GM12864 (cell line): ENCODE data around the gene NSF.
"Not testable (repeated sequence)": the region's sequence is repeated elsewhere in the genome, so short reads cannot be mapped to it uniquely, and the experiment has no call there.

Experiments
- DNase-seq: peaks from one replicate; pipeline ENCODE4 v3.0.0-alpha.2; 2011; ENCODE audit warnings: low read depth
- H3K4me3 ChIP-seq: 2 replicates; pipeline ENCODE4 v1.5.1; 2011; ENCODE audit warnings: mild to moderate bottlenecking, low read depth, low read length, control low read depth

The NSF gene

GRCh38 chr17:46590157-46591146 lies at the start of gene NSF:
TSS of gene NSF (plus strand) at chr17:46590669. CDS start at chr17:46590776, 107 bp downstream.
- not testable (repeated sequence) for DNase-seq

DNA sequence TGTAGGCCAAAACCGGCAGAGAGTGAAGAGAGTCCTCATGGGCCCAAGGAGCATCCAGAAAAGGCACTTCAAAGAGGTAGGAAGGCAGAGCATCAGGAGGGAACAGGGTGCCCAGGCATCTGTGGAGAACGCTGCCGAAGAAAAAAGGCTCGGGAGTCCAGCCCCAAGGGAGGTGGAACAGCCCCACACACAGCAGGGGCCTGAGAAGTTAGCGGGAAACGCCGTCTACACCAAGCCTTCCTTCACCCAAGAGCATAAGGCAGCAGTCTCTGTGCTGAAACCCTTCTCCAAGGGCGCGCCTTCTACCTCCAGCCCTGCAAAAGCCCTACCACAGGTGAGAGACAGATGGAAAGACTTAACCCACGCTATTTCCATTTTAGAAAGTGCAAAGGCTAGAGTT lies 41.9 kb upstream of the NSF start:
- not testable (repeated sequence) for DNase-seq

More at GRCh38 chr17:46590157-46591146, at the start of gene NSF:
- H3K4me3 ChIP-seq: not testable (repeated sequence)

DNA sequence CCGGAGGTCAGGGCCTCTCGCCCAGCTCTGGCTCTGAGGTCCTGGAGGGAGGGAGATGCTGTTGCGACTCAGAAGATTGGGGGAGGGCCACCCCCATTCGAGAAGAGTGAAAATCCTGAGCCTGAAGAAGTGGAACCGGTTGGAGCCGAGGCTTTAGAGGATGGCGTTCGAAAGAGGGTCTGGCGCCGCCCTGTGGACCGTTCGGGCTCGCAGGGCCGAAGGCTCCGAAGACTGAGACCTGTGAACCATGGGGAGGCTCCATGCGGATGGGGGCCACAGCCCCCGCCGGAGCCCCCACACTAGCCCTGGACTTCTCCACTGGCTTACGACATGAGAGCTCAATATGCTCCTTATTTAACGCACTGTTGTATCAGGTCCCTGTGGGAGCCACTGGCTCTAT lies 31.3 kb upstream of the NSF start:
- DNase-seq, H3K4me3 ChIP-seq: not testable (repeated sequence)

More for the DNA sequence above, 41.9 kb upstream of the NSF start:
- not testable (repeated sequence) for H3K4me3 ChIP-seq

DNA sequence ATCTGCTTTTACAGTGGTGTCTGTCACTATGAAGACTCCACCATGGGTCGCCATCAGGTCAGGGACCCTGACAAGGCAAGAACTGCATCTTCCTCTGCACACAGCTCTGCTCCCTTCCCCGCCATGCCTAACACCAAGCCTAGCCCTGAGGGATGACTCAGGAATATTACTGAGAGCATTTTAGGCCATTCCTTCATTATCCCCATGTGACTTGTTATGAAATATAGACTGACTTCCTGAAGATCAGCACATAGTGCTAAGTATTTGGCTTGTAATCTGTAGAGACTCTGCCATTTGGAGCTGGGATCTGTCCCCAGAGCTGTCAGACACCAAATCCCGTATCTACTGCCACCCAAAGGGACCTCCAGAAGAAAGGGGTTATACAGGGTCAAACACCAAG lies 30.4 kb upstream of the NSF start:
- H3K4me3 ChIP-seq, DNase-seq: not testable (repeated sequence)

DNA sequence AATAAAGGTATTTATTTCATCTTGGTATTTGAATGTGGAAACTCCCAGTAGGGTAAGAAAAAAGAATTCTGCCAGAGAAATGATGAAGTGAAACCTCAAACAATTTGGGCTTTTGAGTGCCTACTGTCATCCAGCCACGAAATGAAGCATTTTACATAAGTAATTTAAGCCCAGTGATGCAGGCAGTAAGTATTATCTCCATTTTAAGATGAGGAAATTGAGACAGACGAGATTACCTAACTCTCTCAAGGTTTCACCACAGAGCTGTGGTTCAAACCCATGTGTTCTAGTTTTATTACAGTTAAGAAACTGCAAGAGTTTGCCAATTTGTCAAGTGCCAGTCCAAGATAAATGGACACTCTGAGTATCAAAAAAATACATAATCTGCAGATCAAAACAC lies 24.2 kb upstream of the NSF start:
- not testable (repeated sequence) for H3K4me3 ChIP-seq, DNase-seq

DNA sequence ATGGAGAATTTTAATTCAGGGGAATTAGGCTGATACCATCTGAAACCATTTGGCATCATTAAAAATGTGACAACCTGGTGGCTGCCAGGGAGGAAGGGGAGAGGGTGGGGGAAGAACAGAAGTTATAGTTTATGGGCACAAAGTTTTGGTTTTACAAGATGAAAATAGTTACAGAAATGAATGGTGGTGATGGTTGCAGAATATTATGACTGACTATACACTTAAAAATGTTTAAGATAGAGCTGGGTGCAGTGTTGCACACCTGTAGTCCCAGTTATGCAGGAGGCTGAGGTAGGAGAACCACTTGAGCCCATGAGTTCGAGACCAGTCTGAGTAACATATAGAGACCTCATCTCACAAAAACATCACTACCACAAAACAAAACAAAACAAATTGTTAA lies 23.5 kb upstream of the NSF start:
- not testable (repeated sequence) for DNase-seq, H3K4me3 ChIP-seq

DNA sequence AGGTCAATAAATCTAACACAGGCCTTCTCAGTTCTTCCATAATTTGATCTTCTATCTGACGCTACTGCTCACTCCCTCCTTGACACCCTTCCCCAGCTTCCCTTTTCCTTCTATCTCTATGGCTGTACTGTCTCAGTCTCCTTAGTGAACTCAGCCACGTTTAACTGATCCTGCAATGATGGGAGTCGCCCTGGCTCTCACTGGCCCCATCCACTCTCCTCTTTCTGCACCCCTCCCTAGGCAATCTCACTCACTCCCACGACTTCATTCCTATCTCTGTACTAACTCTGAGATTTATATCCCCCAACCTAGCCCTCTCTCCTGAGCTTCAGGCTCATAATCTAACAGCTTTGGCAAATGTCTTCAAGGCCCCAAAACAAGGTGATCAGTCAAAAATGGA lies 18.7 kb upstream of the NSF start:
- not testable (repeated sequence) for DNase-seq, H3K4me3 ChIP-seq

GRCh38 chr17:46579083-46580075 lies 11.1 kb upstream of the NSF start, which contains the start of gene ARL17A:
TSS of gene ARL17A (minus strand) at chr17:46579691. CDS start at chr17:46576322, 3,369 bp downstream.
- not testable (repeated sequence) for DNase-seq, H3K4me3 ChIP-seq

DNA sequence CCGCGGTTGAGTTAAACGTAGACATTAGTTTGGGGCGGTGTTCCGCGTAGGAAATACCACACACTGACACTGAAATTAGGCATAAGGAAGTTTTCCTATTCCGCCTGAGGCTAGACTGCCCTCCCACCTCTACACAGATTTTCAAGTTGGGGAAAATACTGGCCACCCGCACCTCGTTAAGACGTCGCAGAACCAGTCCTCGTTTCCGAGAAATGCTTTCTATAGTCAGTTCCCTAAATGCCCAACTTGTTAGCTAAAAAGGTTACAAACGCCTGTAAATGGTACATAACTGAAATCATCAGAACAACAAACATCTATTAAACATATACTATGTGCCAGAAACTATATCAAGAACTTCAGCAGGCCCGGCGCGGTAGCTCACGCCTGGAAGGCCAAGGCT lies 10.4 kb upstream of the NSF start:
- H3K4me3 ChIP-seq, DNase-seq: not testable (repeated sequence)

DNA sequence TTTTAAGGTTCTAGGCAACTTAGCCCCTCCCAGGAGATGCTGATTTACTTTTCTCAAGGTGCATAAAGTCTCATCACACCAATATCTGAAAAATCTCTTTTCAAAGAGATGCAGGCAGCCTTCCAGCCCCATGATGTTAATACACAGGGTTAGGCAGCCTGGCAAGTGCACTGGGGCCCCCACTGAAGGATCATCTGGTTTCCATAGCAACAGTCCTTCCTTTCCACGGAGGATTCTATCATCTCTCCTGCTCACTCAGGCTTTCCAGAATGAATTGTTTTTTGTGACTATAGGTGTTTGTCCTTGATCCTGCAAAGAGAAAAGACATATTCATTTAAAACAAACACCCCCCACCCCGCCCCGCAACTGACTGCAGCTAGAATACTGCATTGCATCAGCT lies 5.0 kb upstream of the NSF start:
- H3K4me3 ChIP-seq, DNase-seq: not testable (repeated sequence)

- not testable (repeated sequence) for DNase-seq, H3K4me3 ChIP-seq
Measured at GRCh38 chr17:46591332-46591731, 863 bp downstream of the NSF start.

GRCh38 chr17:46598344-46598931 lies 8.0 kb downstream of the NSF start:
- not testable (repeated sequence) for DNase-seq, H3K4me3 ChIP-seq

DNA sequence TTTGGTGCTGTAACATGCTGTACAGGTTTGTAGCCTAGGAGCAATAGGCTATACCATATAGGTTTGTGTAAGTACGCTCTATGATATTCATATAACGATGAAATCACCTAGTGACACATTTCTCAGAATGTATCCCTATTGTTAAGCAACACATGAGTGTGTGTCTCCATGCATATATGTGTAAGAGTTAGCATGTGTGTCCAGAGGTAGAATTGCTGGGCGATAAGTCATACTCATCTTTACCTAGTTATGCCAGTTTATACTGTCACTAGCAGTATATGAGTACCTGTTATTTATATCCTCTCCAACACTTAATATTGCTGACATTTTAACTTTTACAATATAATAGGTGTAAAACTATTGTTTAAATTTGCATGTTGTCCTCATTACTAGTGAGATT lies 10.3 kb downstream of the NSF start:
- not testable (repeated sequence) for H3K4me3 ChIP-seq

GRCh38 chr17:46603125-46603524 lies 12.7 kb downstream of the NSF start:
- not testable (repeated sequence) for H3K4me3 ChIP-seq, DNase-seq

More for the DNA sequence above, 10.3 kb downstream of the NSF start:
- DNase-seq: not testable (repeated sequence)

GRCh38 chr17:46611304-46611703 lies 20.8 kb downstream of the NSF start:
- DNase-seq: not testable (repeated sequence)

DNA sequence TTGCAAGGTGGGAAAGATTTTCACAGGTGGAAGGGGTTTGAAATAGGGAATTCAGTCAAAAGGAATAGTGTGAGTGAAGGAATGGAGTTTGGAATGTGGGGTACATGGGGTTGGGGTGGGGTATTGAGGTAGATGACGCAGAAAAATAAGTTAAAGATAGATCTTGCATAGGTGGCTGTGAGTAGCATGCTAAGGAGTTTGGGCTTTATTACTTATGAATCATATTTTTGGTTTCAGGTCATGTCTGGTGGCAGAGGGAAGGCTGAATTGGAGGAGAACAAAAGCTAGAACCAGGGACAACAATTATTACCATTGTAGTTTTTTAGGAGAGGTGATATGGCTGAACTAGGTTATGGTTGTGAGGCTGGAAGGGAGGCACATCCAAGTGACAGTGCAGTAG lies 23.4 kb downstream of the NSF start:
- not testable (repeated sequence) for H3K4me3 ChIP-seq, DNase-seq

More at GRCh38 chr17:46611304-46611703, 20.8 kb downstream of the NSF start:
- H3K4me3 ChIP-seq: not testable (repeated sequence)

- not testable (repeated sequence) for DNase-seq, H3K4me3 ChIP-seq
Measured at GRCh38 chr17:46617121-46617520, 26.7 kb downstream of the NSF start.

GRCh38 chr17:46618975-46619374 lies 28.5 kb downstream of the NSF start:
- not testable (repeated sequence) for DNase-seq, H3K4me3 ChIP-seq

DNA sequence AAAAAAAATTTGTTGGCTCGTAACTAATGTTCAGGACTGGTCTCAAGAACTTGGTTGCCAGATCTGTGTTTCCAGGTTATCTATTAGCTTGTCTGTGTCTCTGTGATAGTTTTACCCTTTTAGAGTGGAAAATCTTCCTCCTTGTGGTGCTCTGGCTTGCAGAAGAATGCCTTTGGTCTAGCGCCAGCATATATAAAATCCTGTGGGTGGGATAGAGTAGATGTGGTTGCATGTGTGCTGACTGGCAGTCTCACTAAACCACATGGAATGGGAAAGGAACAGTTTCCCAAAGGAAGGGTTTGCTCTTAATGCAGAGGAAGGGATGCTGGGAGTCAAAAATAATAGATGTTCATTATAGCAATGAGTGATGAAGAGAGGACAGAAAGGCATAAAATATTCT lies 33.3 kb downstream of the NSF start:
- not testable (repeated sequence) for DNase-seq, H3K4me3 ChIP-seq
